ENCODE measurements around the gene CELF5. TPM values are rescaled to one million over a fixed set of nuclear protein-coding genes. Genes with fewer than 3 reads are reported as not detected.

The CELF5 gene
- total RNA-seq, 1 experiment from 2014 or later, result 7.7 TPM

DNA sequence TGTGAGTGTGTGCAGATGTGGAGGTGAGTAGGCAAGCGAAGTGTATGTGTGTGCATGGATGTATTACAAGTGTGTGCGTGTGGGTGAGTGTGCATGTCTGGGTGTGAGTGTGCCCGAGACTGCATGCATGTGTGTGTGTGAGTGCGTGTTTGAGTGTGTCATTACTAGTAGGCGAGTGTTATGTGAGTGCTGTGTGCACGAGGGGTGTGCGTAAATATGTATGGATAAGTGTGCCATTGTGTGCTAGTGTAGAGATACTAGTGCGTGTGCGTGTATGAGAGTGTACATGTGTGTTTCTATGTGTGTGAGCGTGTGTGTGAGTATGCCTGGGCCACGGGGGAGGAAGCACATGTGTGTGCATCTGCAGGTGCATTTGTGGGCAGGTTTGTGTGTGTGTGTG, 53.8 kb downstream of the CELF5 start:
- ChIA-PET CTCF (interaction anchor here (0.6 kb wide), 1 partner anchor 165 kb away, joined by 5 read pairs; no protein-coding TSS in a partner anchor), POLR2A (no interaction called here)
- Mint-ChIP-seq H3K27ac (no peak overlapping the region), H3K36me3 (no peaks in the 10 kb centered on the region), H3K27me3 (ENCODE audit: low read depth) (peaks cover 22% of the 10 kb centered on the region), H3K4me3 (no peak overlapping the region), H3K4me1 (peaks cover 16% of the 10 kb centered on the region), H3K9me3 (no peaks in the 10 kb centered on the region)
- ATAC-seq (no peak), DNase-seq (ENCODE audit: low spot score) (no peak)
- TF ChIP-seq, protein P1, sequence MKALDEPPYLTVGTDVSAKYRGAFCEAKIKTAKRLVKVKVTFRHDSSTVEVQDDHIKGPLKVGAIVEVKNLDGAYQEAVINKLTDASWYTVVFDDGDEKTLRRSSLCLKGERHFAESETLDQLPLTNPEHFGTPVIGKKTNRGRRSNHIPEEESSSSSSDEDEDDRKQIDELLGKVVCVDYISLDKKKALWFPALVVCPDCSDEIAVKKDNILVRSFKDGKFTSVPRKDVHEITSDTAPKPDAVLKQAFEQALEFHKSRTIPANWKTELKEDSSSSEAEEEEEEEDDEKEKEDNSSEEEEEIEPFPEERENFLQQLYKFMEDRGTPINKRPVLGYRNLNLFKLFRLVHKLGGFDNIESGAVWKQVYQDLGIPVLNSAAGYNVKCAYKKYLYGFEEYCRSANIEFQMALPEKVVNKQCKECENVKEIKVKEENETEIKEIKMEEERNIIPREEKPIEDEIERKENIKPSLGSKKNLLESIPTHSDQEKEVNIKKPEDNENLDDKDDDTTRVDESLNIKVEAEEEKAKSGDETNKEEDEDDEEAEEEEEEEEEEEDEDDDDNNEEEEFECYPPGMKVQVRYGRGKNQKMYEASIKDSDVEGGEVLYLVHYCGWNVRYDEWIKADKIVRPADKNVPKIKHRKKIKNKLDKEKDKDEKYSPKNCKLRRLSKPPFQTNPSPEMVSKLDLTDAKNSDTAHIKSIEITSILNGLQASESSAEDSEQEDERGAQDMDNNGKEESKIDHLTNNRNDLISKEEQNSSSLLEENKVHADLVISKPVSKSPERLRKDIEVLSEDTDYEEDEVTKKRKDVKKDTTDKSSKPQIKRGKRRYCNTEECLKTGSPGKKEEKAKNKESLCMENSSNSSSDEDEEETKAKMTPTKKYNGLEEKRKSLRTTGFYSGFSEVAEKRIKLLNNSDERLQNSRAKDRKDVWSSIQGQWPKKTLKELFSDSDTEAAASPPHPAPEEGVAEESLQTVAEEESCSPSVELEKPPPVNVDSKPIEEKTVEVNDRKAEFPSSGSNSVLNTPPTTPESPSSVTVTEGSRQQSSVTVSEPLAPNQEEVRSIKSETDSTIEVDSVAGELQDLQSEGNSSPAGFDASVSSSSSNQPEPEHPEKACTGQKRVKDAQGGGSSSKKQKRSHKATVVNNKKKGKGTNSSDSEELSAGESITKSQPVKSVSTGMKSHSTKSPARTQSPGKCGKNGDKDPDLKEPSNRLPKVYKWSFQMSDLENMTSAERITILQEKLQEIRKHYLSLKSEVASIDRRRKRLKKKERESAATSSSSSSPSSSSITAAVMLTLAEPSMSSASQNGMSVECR (CRISPR knock-in tag; IDR thresholded peaks at IDR 0.05; ENCODE audit: borderline replicate concordance), result no peak

DNA sequence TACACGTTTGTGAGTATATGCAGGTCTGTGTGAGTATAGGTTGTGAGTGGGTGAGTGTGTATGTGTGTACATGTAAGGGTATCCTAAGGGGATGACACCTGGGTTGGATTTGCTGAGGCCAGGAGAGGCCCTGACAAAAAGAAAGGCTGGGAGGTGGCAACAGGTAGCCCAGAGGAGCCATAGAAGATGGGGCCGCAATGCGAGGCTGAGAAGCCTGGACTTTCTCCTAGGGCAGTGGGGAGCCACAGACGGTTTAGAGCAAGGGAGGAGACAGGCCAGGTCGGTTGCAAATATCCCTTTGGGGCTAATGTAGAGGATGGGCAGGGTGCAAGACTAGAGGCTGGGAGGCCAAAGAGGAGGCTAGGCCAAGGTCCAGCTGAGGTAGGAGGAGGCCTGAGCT, 54.3 kb downstream of the CELF5 start:
- Mint-ChIP-seq H3K4me3 (no peak overlapping the region), H3K27ac (no peak overlapping the region), H3K9me3 (no peaks in the 10 kb centered on the region), H3K27me3 (ENCODE audit: low read depth) (peaks cover 19% of the 10 kb centered on the region), H3K4me1 (peaks cover 16% of the 10 kb centered on the region), H3K36me3 (no peaks in the 10 kb centered on the region)
- TF ChIP-seq JUN (CRISPR knock-in tag; IDR thresholded peaks at IDR 0.05) (no peak), SMAD4 (CRISPR knock-in tag; IDR thresholded peaks at IDR 0.05) (no peak), E2F4 (CRISPR knock-in tag; IDR thresholded peaks at IDR 0.05; ENCODE audit: borderline replicate concordance, low read depth) (no peak)
- POLR2A ChIA-PET, result no interaction called here
- CTCF ChIA-PET, result interaction anchor here (0.6 to 1.4 kb wide), 2 partner anchors 54 to 164 kb away, joined by 5 read pairs; partner anchors contain the start of gene CELF5
- no peak for DNase-seq (ENCODE audit: low spot score)
- no peak for ATAC-seq

GRCh38 chr19:3279306-3279705, 54.8 kb downstream of the CELF5 start:
- CTCF ChIA-PET, result interaction anchor here (1.4 kb wide), 1 partner anchor 55 kb away, joined by 5 read pairs; the partner anchor contains the start of gene CELF5
- DNase-seq (ENCODE audit: low spot score), result no peak
- no peak for ATAC-seq
- no peaks in the 10 kb centered on the region for H3K36me3 Mint-ChIP-seq
- no peak overlapping the region for H3K4me3 Mint-ChIP-seq
- H3K4me1 Mint-ChIP-seq, result peaks cover 18% of the 10 kb centered on the region
- H3K27ac Mint-ChIP-seq, result no peak overlapping the region
- H3K9me3 Mint-ChIP-seq, result no peaks in the 10 kb centered on the region
- POLR2A ChIA-PET, result interaction anchor here (0.6 kb wide), 1 partner anchor 319 kb away, joined by 3 read pairs; no protein-coding TSS in a partner anchor
- peaks cover 13% of the 10 kb centered on the region for H3K27me3 Mint-ChIP-seq (ENCODE audit: low read depth)
- TF ChIP-seq, protein P1 (CRISPR knock-in tag; IDR thresholded peaks at IDR 0.05; ENCODE audit: borderline replicate concordance), result no peak
- TF ChIP-seq EMX1 (CRISPR knock-in tag; IDR thresholded peaks at IDR 0.05) (no peak), ZNF263 (CRISPR knock-in tag; IDR thresholded peaks at IDR 0.05; ENCODE audit: low read depth) (no peak), PRDM15 (CRISPR knock-in tag; IDR thresholded peaks at IDR 0.05) (no peak), ATF1 (CRISPR knock-in tag; IDR thresholded peaks at IDR 0.05) (no peak), E2F5 (CRISPR knock-in tag; IDR thresholded peaks at IDR 0.05) (no peak), FOXJ3 (CRISPR knock-in tag; IDR thresholded peaks at IDR 0.05; ENCODE audit: borderline replicate concordance) (no peak), ZNF121 (CRISPR knock-in tag; IDR thresholded peaks at IDR 0.05) (no peak), ELF4 (CRISPR knock-in tag; IDR thresholded peaks at IDR 0.05; ENCODE audit: low read depth) (no peak)
- TF ChIP-seq, protein P2, sequence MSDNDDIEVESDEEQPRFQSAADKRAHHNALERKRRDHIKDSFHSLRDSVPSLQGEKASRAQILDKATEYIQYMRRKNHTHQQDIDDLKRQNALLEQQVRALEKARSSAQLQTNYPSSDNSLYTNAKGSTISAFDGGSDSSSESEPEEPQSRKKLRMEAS (CRISPR knock-in tag; IDR thresholded peaks at IDR 0.05), result no peak
- TF ChIP-seq, protein P3, sequence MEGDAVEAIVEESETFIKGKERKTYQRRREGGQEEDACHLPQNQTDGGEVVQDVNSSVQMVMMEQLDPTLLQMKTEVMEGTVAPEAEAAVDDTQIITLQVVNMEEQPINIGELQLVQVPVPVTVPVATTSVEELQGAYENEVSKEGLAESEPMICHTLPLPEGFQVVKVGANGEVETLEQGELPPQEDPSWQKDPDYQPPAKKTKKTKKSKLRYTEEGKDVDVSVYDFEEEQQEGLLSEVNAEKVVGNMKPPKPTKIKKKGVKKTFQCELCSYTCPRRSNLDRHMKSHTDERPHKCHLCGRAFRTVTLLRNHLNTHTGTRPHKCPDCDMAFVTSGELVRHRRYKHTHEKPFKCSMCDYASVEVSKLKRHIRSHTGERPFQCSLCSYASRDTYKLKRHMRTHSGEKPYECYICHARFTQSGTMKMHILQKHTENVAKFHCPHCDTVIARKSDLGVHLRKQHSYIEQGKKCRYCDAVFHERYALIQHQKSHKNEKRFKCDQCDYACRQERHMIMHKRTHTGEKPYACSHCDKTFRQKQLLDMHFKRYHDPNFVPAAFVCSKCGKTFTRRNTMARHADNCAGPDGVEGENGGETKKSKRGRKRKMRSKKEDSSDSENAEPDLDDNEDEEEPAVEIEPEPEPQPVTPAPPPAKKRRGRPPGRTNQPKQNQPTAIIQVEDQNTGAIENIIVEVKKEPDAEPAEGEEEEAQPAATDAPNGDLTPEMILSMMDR (IDR thresholded peaks at IDR 0.05), result no peak
